Measurements from ENCODE around the gene OR2J3.
"Not testable (repeated sequence)": the region's sequence is repeated elsewhere in the genome, so short reads cannot be mapped to it uniquely, and the experiment has no call there.

Gene OR2J3

GRCh38 chr6:29107758-29108157 is at the start of gene OR2J3:
Gene OR2J3 (plus strand): TSS chr6:29108058. CDS start chr6:29111891, 3,833 bp downstream.
- FAIRE-seq, result no peak
- TF ChIP-seq POLR2A (IDR thresholded peaks at IDR 0.05; ENCODE audit: low read depth, low read length), result no peak

GRCh38 chr6:29071831-29072723 is 35.8 kb upstream of the OR2J3 start:
- no peak for TF ChIP-seq POLR2A (IDR thresholded peaks at IDR 0.05; ENCODE audit: low read depth, low read length)
- FAIRE-seq, result peak; percentile 94
- peak; percentile 12 for DNase-seq (ENCODE audit: insufficient read length, low spot score)

More at GRCh38 chr6:29107758-29108157, at the start of gene OR2J3:
- no peak for DNase-seq (ENCODE audit: insufficient read length, low spot score)

- TF ChIP-seq POLR2A (IDR thresholded peaks at IDR 0.05; ENCODE audit: low read depth, low read length), result no peak
- FAIRE-seq (no peak), DNase-seq (ENCODE audit: insufficient read length, low spot score) (no peak)
Measured at GRCh38 chr6:29079203-29079602, 28.7 kb upstream of the OR2J3 start.

DNA sequence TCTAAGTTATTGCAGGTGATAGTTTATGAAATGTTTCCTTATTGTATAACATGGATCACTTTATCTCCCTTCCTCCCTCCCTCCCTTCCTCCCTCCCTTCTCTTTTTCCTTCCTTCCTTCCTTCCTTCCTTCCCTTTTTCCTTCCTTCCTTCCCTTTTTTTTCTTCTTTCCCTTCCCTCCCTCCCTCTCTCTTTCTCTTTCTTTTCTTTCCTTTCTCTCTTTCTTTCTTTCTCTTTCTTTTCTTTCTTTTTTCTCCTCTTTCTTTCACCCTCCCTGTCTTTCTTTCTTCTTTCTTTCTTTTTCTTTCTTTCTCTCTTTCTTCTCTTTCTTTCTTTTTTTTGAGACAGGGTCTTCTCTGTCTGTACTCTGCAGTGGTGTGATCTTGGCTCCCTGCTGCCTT is 26.5 kb upstream of the OR2J3 start:
- no peak for DNase-seq (ENCODE audit: insufficient read length, low spot score)
- FAIRE-seq, result no peak
- TF ChIP-seq POLR2A (IDR thresholded peaks at IDR 0.05; ENCODE audit: low read depth, low read length), result no peak

DNA sequence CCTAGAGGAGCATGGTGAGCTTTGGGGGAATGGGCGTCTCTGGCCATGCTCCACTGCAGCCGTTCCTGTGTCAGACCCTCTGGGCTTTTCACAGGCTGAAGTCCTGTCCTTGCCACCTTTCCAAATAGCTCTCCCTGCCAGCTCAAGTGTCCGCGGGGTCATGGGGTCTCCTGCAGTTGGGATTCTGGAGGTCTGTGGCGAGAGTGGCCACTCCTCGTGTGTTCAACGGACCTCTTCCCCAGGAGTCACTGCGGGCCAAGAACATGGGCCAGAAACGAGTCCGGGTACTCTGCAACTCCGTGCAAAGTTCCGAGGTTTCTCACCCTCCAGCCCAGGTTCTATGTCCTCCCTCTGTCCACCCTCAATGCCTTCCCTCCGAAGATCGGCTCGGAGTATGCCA is 25.4 kb upstream of the OR2J3 start:
- FAIRE-seq (no peak), DNase-seq (ENCODE audit: insufficient read length, low spot score) (no peak)
- no peak for TF ChIP-seq POLR2A (IDR thresholded peaks at IDR 0.05; ENCODE audit: low read depth, low read length)

DNA sequence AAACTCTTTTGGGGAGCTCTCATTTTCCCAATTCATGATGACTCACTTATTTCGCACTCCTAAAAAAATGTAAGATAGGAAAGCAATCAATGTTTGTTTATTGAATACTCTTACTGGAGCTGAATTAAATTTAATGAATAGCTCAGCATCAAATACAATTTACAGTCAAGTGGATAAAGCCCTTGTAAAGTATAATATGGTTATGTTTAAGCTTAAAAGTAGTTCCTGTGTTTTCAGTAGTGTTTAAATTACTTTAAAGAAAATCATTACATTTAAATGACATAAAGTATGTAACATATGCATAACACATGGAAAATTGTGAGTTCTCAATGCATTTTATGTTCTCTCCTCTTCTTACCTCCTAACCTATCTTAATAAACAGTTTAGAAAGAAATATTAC is 20.6 kb upstream of the OR2J3 start, which contains the start of gene OR2B3:
OR2B3 (minus strand) TSS at position 101 of the 400 bp plus-strand sequence; CDS start at position 36, 65 bp downstream.
- DNase-seq (ENCODE audit: insufficient read length, low spot score) (no peak), FAIRE-seq (no peak)
- TF ChIP-seq POLR2A (IDR thresholded peaks at IDR 0.05; ENCODE audit: low read depth, low read length), result no peak

DNA sequence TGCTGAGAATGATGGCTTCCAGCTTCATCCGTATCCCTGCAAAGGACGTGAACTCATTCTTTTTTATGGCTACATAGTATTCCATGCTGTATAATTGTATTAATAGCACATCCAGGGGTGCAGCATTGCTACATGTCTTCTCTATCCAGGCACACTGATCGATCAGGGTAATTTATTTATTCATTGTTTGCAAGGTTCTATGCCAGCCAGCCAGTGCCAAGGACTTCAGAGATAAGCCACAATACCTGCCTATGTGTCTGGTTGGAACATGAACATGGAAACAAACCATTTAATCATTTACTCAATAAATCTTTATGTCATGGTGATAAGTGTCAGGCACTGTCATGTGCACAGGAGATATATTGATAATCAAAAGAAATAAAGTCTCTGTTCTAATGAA is 14.9 kb upstream of the OR2J3 start:
- DNase-seq (ENCODE audit: insufficient read length, low spot score), result no peak
- no peak for FAIRE-seq
- no peak for TF ChIP-seq POLR2A (IDR thresholded peaks at IDR 0.05; ENCODE audit: low read depth, low read length)

GRCh38 chr6:29097803-29098202 is 10.1 kb upstream of the OR2J3 start:
- FAIRE-seq (no peak), DNase-seq (ENCODE audit: insufficient read length, low spot score) (no peak)
- TF ChIP-seq POLR2A (IDR thresholded peaks at IDR 0.05; ENCODE audit: low read depth, low read length), result no peak

DNA sequence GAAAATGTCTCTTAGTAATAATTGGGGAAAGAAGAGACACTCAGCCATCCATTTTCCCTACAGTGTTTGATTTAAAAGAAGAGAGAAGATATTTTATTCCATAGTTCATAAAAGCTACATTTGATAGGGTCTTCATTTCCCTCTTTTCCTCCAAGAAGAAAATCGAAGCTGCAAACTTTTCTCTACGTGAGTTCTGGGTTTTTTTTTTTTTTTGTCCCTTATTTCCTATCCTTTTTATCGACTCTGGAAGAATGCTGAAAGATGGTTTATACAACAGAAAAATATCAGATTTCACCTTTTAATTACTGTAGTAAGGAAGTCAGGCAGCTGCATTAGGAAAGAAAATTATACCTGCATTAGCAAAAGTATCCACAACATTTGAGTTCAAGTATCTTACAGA is 8.7 kb upstream of the OR2J3 start, which contains the start of gene OR2J1:
OR2J1 (plus strand) TSS at position 301 of the 400 bp plus-strand sequence. CDS start 1,453 bp downstream, outside the sequence.
- TF ChIP-seq POLR2A (IDR thresholded peaks at IDR 0.05; ENCODE audit: low read depth, low read length), result no peak
- DNase-seq (ENCODE audit: insufficient read length, low spot score) (no peak), FAIRE-seq (no peak)

GRCh38 chr6:29112135-29112534 is 4.3 kb downstream of the OR2J3 start:
- DNase-seq (ENCODE audit: insufficient read length, low spot score) (no peak), FAIRE-seq (no peak)
- TF ChIP-seq POLR2A (IDR thresholded peaks at IDR 0.05; ENCODE audit: low read depth, low read length), result no peak

DNA sequence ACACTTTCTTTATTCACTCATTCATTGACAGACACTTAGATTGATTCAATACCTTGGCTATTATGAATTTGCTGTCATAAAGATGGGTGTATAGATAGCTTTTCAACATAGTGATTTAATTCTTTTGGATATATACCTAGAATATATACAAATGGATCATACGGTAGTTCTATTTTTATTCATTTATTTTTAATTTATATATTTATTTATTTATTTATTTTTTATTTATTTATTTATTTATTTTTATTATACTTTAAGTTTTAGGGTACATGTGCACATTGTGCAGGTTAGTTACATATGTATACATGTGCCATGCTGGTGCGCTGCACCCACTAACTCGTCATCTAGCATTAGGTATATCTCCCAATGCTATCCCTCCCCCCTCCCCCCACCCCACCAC is 7.1 kb downstream of the OR2J3 start:
- not testable (repeated sequence) for FAIRE-seq; DNase-seq (ENCODE audit: insufficient read length, low spot score)

- FAIRE-seq, result no peak
- no peak for DNase-seq (ENCODE audit: insufficient read length, low spot score)
- TF ChIP-seq POLR2A (IDR thresholded peaks at IDR 0.05; ENCODE audit: low read depth, low read length), result no peak
Measured at GRCh38 chr6:29129326-29130012, 21.6 kb downstream of the OR2J3 start.

DNA sequence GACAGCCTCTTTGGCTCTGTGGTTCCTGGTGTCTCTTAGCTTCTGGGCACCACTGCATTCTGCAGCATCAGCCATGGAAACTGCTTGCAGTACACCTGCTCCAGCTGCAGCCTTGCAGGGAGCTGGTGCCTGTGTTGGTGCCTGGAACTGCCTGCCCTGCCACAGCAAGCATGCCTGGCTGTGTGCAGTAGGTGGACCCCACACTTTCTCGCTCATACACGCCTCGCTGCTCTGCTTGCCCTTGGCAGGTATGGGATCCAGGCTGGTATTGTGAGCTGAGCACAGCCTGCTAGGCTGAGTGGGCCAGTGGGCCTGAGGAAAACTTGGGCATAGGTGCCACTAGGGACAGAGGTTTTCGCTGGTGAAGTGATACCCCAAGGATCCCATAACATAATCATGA is 22.8 kb downstream of the OR2J3 start:
- DNase-seq (ENCODE audit: insufficient read length, low spot score) (no peak), FAIRE-seq (no peak)
- TF ChIP-seq POLR2A (IDR thresholded peaks at IDR 0.05; ENCODE audit: low read depth, low read length), result no peak

DNA sequence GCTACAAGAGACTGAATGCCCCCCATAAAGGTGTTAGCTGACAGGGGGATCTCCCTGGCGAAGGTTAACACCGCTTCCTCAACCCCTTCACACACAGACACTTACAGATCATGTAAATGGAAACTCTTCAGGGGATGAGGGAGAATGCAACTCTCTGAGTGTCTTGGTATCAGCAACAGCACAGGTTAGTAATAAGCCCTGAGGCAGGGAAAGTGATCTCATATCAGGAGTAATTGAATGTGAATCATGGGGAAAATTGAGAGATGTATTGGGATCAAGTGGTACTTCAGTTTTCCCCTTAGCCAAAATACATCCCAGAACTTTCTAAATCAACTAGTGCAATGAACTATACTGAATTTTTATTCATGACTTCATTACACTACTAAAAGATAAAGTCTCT is 23.8 kb downstream of the OR2J3 start:
- no peak for TF ChIP-seq POLR2A (IDR thresholded peaks at IDR 0.05; ENCODE audit: low read depth, low read length)
- no peak for FAIRE-seq
- DNase-seq (ENCODE audit: insufficient read length, low spot score), result no peak
